Sigmoid colon (tissue), 7 donors: ENCODE results near the gene DNAI1. TPM values are rescaled to one million over a fixed set of nuclear protein-coding genes. Genes with fewer than 3 reads are reported as not detected.

Experiments
- DNase-seq: peaks from one replicate; pipeline ENCODE4 v3.0.0-alpha.2; 2019
- H3K27ac ChIP-seq, 4 donors: fragments of 200-600 bp; sonication (generic); one replicate each; pipeline ENCODE4 v1.5.1; 2016 to 2019; ENCODE audit warnings: mild to moderate bottlenecking in 1 of 4
- H3K27me3 ChIP-seq, 3 donors: fragments of 200-600 bp; sonication (generic); one replicate each; pipeline ENCODE4 v1.5.1; 2019; ENCODE audit warnings: mild to moderate bottlenecking in 1 of 3
- H3K36me3 ChIP-seq, 4 donors: fragments of 200-600 bp; sonication (generic); one replicate each; pipeline ENCODE4 v1.5.1; 2016 to 2019
- H3K4me1 ChIP-seq, 4 donors: fragments of 200-600 bp; sonication (generic); one replicate each; pipeline ENCODE4 v1.5.1; 2017 to 2019
- H3K4me3 ChIP-seq, 4 donors: fragments of 200-600 bp; sonication (generic); one replicate each; pipeline ENCODE4 v1.5.1; 2017 to 2019; ENCODE audit warnings: mild to moderate bottlenecking in 2 of 4, moderate library complexity in 1 of 4
- H3K9me3 ChIP-seq, 4 donors: fragments of 200-600 bp in 3 of 4; sonication (generic) in 3 of 4; one replicate each; pipeline versions ENCODE4 v1.5.1 to v1.6.1; 2013 to 2019
- EP300 ChIP-seq, 4 donors: sonication (generic); formaldehyde crosslinking; IDR thresholded peaks; one replicate each; pipeline ENCODE4 v1.6.1; 2017; ENCODE audit warnings: antibody characterized with exemption in 4 of 4
- POLR2A ChIP-seq, 2 donors: fragments of 450-650 bp; IDR thresholded peaks; one replicate each; pipeline ENCODE4 v1.6.1; 2016; ENCODE audit warnings: antibody characterized with exemption in 2 of 2, mild to moderate bottlenecking in 2 of 2, moderate library complexity in 2 of 2
- POLR2AphosphoS5 ChIP-seq, 4 donors: sonication (generic); formaldehyde crosslinking; IDR thresholded peaks; one replicate each; pipeline ENCODE4 v1.6.1; 2017; ENCODE audit warnings: antibody characterized with exemption in 4 of 4
- WGBS, 2 donors: extraction: QIAGEN DNeasy Blood & Tissue Kit; methylation state at CpG; one replicate each; pipeline ENCODE4 v1.1.7; 2013; 5-methylcytosine and 5-hydroxymethylcytosine counted together
- intact Hi-C: fragments of 100-400 bp; cut with DNase I; formaldehyde crosslinking; loops from one replicate; pipeline ENCODE4 v1.15.1; 2023
- polyA plus RNA-seq, 3 donors: library from polyadenylated mRNA; stranded (reverse); fragments of 200-250 nt; gene quantifications; one replicate each; pipeline ENCODE4 v1.2.3, GENCODE V29; 2013
- total RNA-seq, 4 donors: library from RNA; depleted of rRNA; stranded (reverse); fragments of >200 nt; gene quantifications; one replicate each; pipeline ENCODE4 v1.1.0, GENCODE V29; 2016
- TF ChIP-seq, protein P1 (sequence below), 4 experiments: fragments of 450-650 bp in 3 of 4; fragments of 200-600 bp in 1 of 4; IDR thresholded peaks; one replicate each; pipeline ENCODE4 v1.5.1; 2016 to 2019; ENCODE audit warnings: antibody characterized with exemption in 4 of 4, mild to moderate bottlenecking in 3 of 4, moderate library complexity in 2 of 4
- donor health status: healthy with polysubstance abuse.
- donor health status: Bipolar disorder and iron deficiency.
- donor health status: healthy.

The DNAI1 gene
- total and polyA plus RNA-seq, 7 donors, result under 0.01 to 0.01 TPM; not detected in 5

DNA sequence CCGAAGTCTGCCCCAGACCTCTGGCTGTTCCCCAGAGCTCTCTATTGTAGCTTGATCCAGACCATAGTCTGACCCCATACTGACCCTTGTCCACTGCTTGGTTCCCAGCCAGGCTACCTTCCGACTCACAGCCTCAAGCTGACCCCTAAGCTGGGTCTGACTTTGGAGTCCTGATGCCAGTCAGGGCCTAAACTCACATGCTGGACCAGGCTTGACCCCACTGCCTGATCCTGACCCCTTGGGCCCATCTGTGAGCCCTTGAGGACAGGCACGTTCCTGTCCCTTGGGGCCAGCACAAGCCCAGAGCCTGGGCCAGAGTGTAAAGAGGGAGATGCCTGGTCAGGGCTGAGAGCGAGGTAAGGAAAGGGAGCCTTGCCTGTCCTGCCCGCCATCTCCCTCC lies 96.9 kb downstream of the DNAI1 start:
- Histone ChIP-seq H3K27me3 (peaks cover 0 to 42% (median 21%) of the 10 kb centered on the region in 3 donors), H3K9me3 (no peaks in the 10 kb centered on the region), H3K27ac (no peak overlapping the region), H3K4me3 (no peak overlapping the region), H3K4me1 (peaks cover 0 to 13% (median 3%) of the 10 kb centered on the region in 4 donors), H3K36me3 (no peaks in the 10 kb centered on the region)
- TF ChIP-seq EP300 (IDR thresholded peaks at IDR 0.05) (no peak), POLR2A (IDR thresholded peaks at IDR 0.05) (no peak), POLR2AphosphoS5 (IDR thresholded peaks at IDR 0.05) (no peak)
- TF ChIP-seq, protein P1, sequence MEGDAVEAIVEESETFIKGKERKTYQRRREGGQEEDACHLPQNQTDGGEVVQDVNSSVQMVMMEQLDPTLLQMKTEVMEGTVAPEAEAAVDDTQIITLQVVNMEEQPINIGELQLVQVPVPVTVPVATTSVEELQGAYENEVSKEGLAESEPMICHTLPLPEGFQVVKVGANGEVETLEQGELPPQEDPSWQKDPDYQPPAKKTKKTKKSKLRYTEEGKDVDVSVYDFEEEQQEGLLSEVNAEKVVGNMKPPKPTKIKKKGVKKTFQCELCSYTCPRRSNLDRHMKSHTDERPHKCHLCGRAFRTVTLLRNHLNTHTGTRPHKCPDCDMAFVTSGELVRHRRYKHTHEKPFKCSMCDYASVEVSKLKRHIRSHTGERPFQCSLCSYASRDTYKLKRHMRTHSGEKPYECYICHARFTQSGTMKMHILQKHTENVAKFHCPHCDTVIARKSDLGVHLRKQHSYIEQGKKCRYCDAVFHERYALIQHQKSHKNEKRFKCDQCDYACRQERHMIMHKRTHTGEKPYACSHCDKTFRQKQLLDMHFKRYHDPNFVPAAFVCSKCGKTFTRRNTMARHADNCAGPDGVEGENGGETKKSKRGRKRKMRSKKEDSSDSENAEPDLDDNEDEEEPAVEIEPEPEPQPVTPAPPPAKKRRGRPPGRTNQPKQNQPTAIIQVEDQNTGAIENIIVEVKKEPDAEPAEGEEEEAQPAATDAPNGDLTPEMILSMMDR (IDR thresholded peaks at IDR 0.05), result no peak
- WGBS, 2 donors, result 84 to 87% methylated on average over 5 of the region's 5 CpGs
- intact Hi-C loops, result no loop called here
- no peak for DNase-seq

DNA sequence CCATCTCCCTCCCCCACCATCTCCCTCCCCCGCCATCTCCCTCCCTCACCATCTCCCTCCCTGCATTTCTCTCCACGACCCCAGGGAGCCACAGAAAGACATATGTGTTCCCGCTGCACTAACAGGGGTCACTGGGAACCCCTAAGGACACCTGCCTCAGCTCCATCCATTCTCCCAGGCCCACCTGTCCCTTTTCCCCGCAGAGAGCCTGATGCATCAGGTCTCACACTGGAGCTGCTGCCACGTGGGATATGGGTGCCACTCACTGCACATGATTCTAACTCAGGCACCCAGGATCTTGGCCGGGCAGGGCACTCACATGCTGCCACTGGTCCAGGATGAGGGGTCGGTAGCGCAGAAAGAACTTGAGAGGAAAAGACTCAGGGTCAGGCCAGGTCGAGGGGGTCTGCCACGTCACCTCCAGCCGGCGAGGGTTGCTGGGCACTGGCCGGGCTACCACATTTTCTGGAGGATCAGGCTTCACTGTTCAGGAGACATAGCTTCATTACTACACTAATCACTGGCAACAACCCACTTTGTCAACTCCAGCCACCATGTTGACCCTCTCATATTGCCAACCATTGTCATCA lies 97.4 kb downstream of the DNAI1 start:
- H3K36me3 ChIP-seq, result no peaks in the 10 kb centered on the region
- H3K4me3 ChIP-seq, result no peak overlapping the region
- H3K27me3 ChIP-seq, result peaks cover 0 to 47% (median 21%) of the 10 kb centered on the region in 3 donors
- no peaks in the 10 kb centered on the region for H3K9me3 ChIP-seq
- H3K4me1 ChIP-seq, result peaks cover 0 to 18% (median 5%) of the 10 kb centered on the region in 4 donors
- TF ChIP-seq POLR2A (IDR thresholded peaks at IDR 0.05), result no peak
- TF ChIP-seq EP300 (IDR thresholded peaks at IDR 0.05), result no peak
- TF ChIP-seq POLR2AphosphoS5 (IDR thresholded peaks at IDR 0.05), result no peak
- TF ChIP-seq, protein P1 (IDR thresholded peaks at IDR 0.05), result no peak
- 84 to 86% methylated on average over 13 of the region's 13 CpGs for WGBS, 2 donors
- H3K27ac ChIP-seq, result no peak overlapping the region
- intact Hi-C loops, result no loop called here
- DNase-seq, result no peak

DNA sequence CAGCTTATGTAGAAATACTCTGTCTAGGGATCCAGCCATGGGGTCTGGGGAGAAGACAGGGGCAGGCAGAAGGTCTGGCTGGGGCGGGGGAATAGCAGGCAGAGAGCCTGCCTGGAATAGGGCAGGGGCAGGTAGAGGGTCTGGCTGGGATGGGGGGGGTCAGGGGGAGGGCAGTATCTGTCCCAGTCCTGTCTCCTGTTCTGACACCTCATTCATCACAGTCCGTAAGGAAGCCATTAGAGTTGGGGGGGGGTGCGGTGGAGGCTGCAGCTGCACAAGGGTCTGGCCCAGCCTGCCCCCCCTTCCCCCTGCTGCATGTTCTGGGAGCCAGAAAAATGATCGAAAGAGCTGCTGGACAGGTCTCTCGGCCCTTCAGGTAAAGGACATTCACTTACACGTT lies 98.3 kb downstream of the DNAI1 start:
- TF ChIP-seq POLR2A (IDR thresholded peaks at IDR 0.05) (no peak), EP300 (IDR thresholded peaks at IDR 0.05) (no peak), POLR2AphosphoS5 (IDR thresholded peaks at IDR 0.05) (no peak)
- TF ChIP-seq, protein P1 (IDR thresholded peaks at IDR 0.05), result no peak
- H3K4me3 ChIP-seq, result no peak overlapping the region
- H3K36me3 ChIP-seq, result no peaks in the 10 kb centered on the region
- H3K4me1 ChIP-seq, result peaks cover 0 to 18% (median 5%) of the 10 kb centered on the region in 4 donors
- peaks cover 0 to under 1% (median 0%) of the 10 kb centered on the region in 4 donors for H3K9me3 ChIP-seq
- H3K27me3 ChIP-seq, result peaks cover 0 to 48% (median 21%) of the 10 kb centered on the region in 3 donors
- no peak overlapping the region for H3K27ac ChIP-seq
- WGBS, 2 donors, result 78 to 79% methylated on average over 6 of the region's 6 CpGs
- no peak for DNase-seq
- intact Hi-C loops, result no loop called here

DNA sequence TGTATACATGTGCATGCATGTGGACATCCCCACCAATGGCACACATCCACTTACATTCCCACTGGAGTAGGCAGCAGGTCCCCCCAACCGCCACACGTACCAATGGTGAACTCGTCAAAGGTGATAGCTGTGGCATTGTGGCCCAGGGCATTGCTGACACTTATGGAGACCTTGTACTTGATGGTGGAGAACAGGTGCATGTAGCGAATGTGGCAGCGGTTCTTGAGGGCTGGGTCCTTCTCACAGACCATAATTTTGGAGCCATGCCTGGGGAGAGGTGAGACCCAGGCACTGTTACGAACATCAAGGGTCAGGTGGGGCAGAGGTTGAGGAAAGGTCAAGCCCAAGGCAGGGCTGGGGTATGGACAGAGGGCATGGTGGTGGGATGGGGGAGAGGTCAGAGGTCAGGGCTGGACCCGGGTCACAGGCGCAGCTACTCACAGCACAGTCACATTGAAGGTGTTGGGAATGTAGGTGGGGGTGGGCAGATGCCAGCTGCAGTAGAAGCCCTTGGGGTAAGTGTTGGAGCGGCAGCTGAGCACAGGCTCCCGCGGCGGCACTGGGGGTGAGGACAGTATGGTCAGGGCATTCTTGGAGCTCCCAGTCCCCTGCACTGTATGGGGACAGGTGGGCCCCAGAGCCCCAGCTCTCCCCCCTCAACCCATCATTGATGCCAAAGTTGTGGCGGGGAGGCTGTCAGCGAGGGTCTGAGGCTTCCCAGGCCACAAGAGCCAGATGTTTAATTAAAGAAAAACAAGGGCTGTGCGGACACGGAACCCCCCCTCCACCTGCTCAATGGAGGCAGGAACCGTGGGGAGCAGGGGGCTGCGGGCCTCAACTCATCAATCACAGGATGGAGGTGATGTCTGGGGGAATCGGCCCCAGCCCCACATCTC lies 99.1 kb downstream of the DNAI1 start:
- no peaks in the 10 kb centered on the region for H3K36me3 ChIP-seq
- H3K27ac ChIP-seq, result no peak overlapping the region
- H3K9me3 ChIP-seq, result peaks cover 0 to 3% (median 0%) of the 10 kb centered on the region in 4 donors
- 78 to 85% methylated on average over 19 of the region's 19 CpGs for WGBS, 2 donors
- H3K27me3 ChIP-seq, result peaks cover 0 to 48% (median 21%) of the 10 kb centered on the region in 3 donors
- intact Hi-C loops, result no loop called here
- DNase-seq, result no peak
- H3K4me1 ChIP-seq, result peaks cover 0 to 18% (median 5%) of the 10 kb centered on the region in 4 donors
- TF ChIP-seq POLR2AphosphoS5 (IDR thresholded peaks at IDR 0.05), result no peak
- TF ChIP-seq, protein P1 (IDR thresholded peaks at IDR 0.05), result no peak
- no peak for TF ChIP-seq EP300 (IDR thresholded peaks at IDR 0.05)
- TF ChIP-seq POLR2A (IDR thresholded peaks at IDR 0.05), result no peak
- no peak overlapping the region for H3K4me3 ChIP-seq
